ENCODE results near the gene CD40.

Gene CD40

DNA sequence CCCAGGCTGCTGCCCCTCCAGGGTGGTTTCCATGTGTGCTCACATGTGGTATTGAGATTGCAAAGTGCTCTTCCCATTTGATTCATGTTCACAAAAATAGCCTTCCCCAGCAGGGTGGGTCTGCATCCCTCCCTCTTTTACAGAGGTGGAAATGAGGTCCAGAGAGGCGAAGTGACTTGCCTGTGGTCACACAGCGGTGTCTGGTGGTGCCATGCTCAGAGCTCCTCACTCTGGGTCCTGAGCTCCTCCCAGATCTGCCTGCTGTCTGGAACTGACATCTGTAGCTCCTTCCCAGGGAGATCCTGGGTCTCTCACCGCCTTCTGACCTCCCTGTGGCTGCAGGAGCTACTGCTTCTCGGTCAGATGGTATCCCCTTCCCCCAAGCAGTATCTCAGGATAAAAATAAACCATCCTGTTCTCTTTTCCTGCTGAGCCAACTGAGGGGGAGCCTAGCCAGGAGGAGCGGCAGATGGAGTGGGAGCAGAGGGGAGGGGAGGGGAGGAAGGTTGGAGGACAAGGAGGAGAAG, 11.9 kb downstream of the CD40 start:
- no peak overlapping the region for H2AFZ ChIP-seq (ENCODE audit: low read depth, low read length, severe bottlenecking)
- H4K20me1 ChIP-seq (ENCODE audit: low read depth, low read length), result no peaks in the 10 kb centered on the region
- no peaks in the 10 kb centered on the region for H3K27me3 ChIP-seq (ENCODE audit: low read length)
- no peaks in the 10 kb centered on the region for H3K79me2 ChIP-seq (ENCODE audit: insufficient read depth, low read length)
- no peak overlapping the region for H3K9ac ChIP-seq (ENCODE audit: low read length)
- H3K9me3 ChIP-seq (ENCODE audit: insufficient read depth, low read length), result no peaks in the 10 kb centered on the region
- H3K27ac ChIP-seq (ENCODE audit: low read depth, low read length), result no peak overlapping the region
- H3K4me3 ChIP-seq (ENCODE audit: insufficient read depth, low read length, poor library complexity, severe bottlenecking), result no peak overlapping the region
- no peaks in the 10 kb centered on the region for H3K36me3 ChIP-seq (ENCODE audit: low read length)
- TF ChIP-seq CTCF (IDR thresholded peaks at IDR 0.05; ENCODE audit: insufficient read depth, low read length, poor library complexity, severe bottlenecking) (no peak), EZH2phosphoT487 (conservative IDR thresholded peaks at IDR 0.05; ENCODE audit: low read length) (no peak)
- no peaks in the 10 kb centered on the region for H3F3A ChIP-seq (ENCODE audit: insufficient read depth)
- H3K9me2 ChIP-seq (replicated peaks; ENCODE audit: insufficient read depth, low read length), result no peaks in the 10 kb centered on the region
- no peak overlapping the region for H3K4me2 ChIP-seq (ENCODE audit: low read depth, low read length, poor library complexity, severe bottlenecking)

DNA sequence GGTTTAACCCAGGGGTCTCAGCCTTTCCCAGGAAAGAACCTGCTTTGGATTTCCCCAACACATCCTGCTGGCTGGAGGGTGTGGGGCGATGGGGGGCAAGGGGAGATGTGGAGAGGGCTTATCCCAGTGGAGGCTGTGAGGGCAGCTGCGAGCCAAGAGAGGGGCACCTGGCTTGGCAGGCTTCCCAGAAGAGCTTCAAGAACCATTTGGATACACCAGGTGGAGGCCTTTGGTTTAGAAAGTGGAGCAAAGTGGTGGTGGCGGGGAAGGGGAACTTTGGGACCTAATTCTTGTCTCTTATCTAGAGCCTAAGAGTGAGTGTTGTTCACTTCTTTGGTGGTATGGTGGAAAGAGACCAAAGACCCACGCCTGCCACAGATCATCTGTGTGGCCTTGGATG, 12.4 kb downstream of the CD40 start:
- Histone ChIP-seq H3F3A (ENCODE audit: insufficient read depth) (no peaks in the 10 kb centered on the region), H3K4me2 (ENCODE audit: low read depth, low read length, poor library complexity, severe bottlenecking) (no peak overlapping the region), H4K20me1 (ENCODE audit: low read depth, low read length) (no peaks in the 10 kb centered on the region), H3K4me3 (ENCODE audit: insufficient read depth, low read length, poor library complexity, severe bottlenecking) (no peak overlapping the region), H3K27me3 (ENCODE audit: low read length) (no peaks in the 10 kb centered on the region), H3K79me2 (ENCODE audit: insufficient read depth, low read length) (no peaks in the 10 kb centered on the region), H2AFZ (ENCODE audit: low read depth, low read length, severe bottlenecking) (no peak overlapping the region), H3K9ac (ENCODE audit: low read length) (no peak overlapping the region), H3K27ac (ENCODE audit: low read depth, low read length) (no peak overlapping the region), H3K36me3 (ENCODE audit: low read length) (no peaks in the 10 kb centered on the region), H3K9me3 (ENCODE audit: insufficient read depth, low read length) (no peaks in the 10 kb centered on the region), H3K9me2 (replicated peaks; ENCODE audit: insufficient read depth, low read length) (no peaks in the 10 kb centered on the region)
- TF ChIP-seq CTCF (IDR thresholded peaks at IDR 0.05; ENCODE audit: insufficient read depth, low read length, poor library complexity, severe bottlenecking) (no peak), EZH2phosphoT487 (conservative IDR thresholded peaks at IDR 0.05; ENCODE audit: low read length) (no peak)

DNA sequence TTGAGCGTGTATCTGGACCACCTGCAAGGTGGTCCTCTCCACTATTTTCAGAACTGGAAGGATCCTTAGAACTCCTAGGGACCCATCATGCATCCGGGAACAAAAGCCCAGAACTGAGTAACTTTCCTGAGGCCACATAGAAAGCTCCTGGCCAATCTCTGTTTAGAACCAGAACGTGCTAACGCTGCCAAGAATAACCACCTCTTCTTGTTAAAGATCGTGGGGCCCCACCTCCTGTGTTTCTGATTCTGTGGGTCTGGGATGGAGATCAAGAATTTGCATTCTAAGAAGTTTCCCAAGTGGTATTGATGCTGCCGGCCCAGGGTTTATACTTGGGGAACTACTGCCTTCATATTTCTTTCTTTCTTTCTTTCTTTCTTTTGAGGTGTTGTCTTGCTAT, 13.3 kb downstream of the CD40 start:
- no peak overlapping the region for H3K4me2 ChIP-seq (ENCODE audit: low read depth, low read length, poor library complexity, severe bottlenecking)
- H3K9ac ChIP-seq (ENCODE audit: low read length), result no peak overlapping the region
- no peaks in the 10 kb centered on the region for H3K79me2 ChIP-seq (ENCODE audit: insufficient read depth, low read length)
- no peaks in the 10 kb centered on the region for H3F3A ChIP-seq (ENCODE audit: insufficient read depth)
- no peaks in the 10 kb centered on the region for H3K27me3 ChIP-seq (ENCODE audit: low read length)
- no peaks in the 10 kb centered on the region for H3K9me2 ChIP-seq (replicated peaks; ENCODE audit: insufficient read depth, low read length)
- H3K36me3 ChIP-seq (ENCODE audit: low read length), result no peaks in the 10 kb centered on the region
- no peaks in the 10 kb centered on the region for H4K20me1 ChIP-seq (ENCODE audit: low read depth, low read length)
- TF ChIP-seq CTCF (IDR thresholded peaks at IDR 0.05; ENCODE audit: insufficient read depth, low read length, poor library complexity, severe bottlenecking) (no peak), EZH2phosphoT487 (conservative IDR thresholded peaks at IDR 0.05; ENCODE audit: low read length) (no peak)
- no peaks in the 10 kb centered on the region for H3K9me3 ChIP-seq (ENCODE audit: insufficient read depth, low read length)
- no peak overlapping the region for H3K4me3 ChIP-seq (ENCODE audit: insufficient read depth, low read length, poor library complexity, severe bottlenecking)
- H3K27ac ChIP-seq (ENCODE audit: low read depth, low read length), result no peak overlapping the region
- H2AFZ ChIP-seq (ENCODE audit: low read depth, low read length, severe bottlenecking), result no peak overlapping the region
